Vagina (tissue), 2 donors: Measurements from ENCODE around the gene ZMYND8. TPM values are rescaled to one million over a fixed set of nuclear protein-coding genes. Genes with fewer than 3 reads are reported as not detected.

ENCODE experiments used
- DNase-seq, 2 donors: peaks; one replicate each; pipeline ENCODE4 v3.0.0-alpha.2; 2017; ENCODE audit errors: extremely low spot score in 2 of 2
- H3K27ac ChIP-seq: fragments of 200-600 bp; sonication (generic); one replicate; pipeline ENCODE4 v1.5.1; 2019
- H3K27me3 ChIP-seq: fragments of 200-600 bp; sonication (generic); one replicate; pipeline ENCODE4 v1.5.1; 2019
- H3K36me3 ChIP-seq, 2 donors: fragments of 200-600 bp; sonication (generic); one replicate each; pipeline ENCODE4 v1.5.1; 2017 to 2019
- H3K4me1 ChIP-seq: fragments of 200-600 bp; sonication (generic); one replicate; pipeline ENCODE4 v1.5.1; 2019
- H3K4me3 ChIP-seq, 2 donors: fragments of 200-600 bp; sonication (generic); 1 replicate in 1 of 2; 2 replicates in 1 of 2; pipeline ENCODE4 v1.5.1; 2016 to 2019
- H3K9me3 ChIP-seq: fragments of 200-600 bp; sonication (generic); one replicate; pipeline ENCODE4 v1.5.1; 2019
- CTCF ChIP-seq, 3 experiments: fragments of 450-650 bp in 2 of 3; fragments of 200-600 bp in 1 of 3; sonication (generic) in 1 of 3; IDR thresholded peaks; one replicate each; pipeline ENCODE4 v1.5.1; 2017 to 2019; ENCODE audit warnings: antibody characterized with exemption in 3 of 3, mild to moderate bottlenecking in 2 of 3, moderate library complexity in 2 of 3
- POLR2A ChIP-seq, 2 donors: fragments of 450-650 bp; IDR thresholded peaks; one replicate each; pipeline ENCODE4 v1.6.1; 2017; ENCODE audit warnings: antibody characterized with exemption in 2 of 2, mild to moderate bottlenecking in 2 of 2, moderate library complexity in 2 of 2
- POLR2AphosphoS5 ChIP-seq, 2 donors: sonication (generic); formaldehyde crosslinking; IDR thresholded peaks; one replicate each; pipeline ENCODE4 v1.9.0; 2017; ENCODE audit warnings: antibody characterized with exemption in 2 of 2, mild to moderate bottlenecking in 2 of 2, low read depth in 1 of 2; ENCODE audit not compliant: insufficient read depth in 1 of 2
- intact Hi-C: fragments of 100-400 bp; cut with DNase I; formaldehyde crosslinking; loops from one replicate; pipeline ENCODE4 v1.15.1; 2023
- total RNA-seq: library from RNA; depleted of rRNA; stranded (reverse); fragments of >200 nt; gene quantifications from one replicate; pipeline ENCODE4 v1.2.3, GENCODE V29; 2016

ZMYND8 gene
- total RNA-seq, 1 donor from 2014 or later: 91.1 TPM

DNA sequence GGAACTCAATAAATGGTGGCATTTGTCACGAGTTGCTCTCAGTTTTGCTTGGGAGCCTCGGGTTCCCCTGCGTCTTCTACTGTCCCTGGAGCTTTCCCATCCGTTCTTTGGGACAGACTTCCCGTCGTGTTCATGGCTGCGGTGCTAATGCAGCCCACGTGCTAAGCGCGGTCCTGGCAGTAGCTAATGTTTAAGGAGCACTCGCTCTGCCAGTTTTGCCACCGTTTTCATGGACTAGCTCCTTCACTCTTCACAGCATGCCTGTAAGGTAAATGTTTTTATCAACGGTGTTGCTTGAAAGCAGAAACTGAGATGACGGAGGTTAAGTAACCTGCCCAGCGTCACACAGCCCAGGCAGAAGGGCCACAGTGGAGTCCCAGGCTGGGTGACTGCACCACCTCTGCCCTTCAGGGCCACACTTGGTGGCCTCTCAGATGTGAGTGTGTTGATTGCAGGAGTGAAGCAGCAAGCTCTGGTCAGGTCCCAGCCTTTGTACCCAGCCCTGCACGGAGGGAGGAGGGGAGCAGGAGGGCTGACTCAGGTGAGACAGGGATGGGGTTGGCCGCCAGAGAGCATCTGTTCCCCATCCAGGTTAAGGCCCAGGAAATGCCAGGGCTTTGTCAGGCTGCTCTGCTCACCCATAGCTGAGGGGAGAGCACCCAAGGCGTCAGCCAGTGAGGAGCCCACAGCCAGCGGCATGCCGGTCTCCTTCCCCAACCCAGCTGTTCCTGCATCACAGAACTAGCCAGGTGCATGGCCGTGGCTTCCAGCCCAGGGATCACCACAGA lies 181.8 kb downstream of the ZMYND8 start:
- Histone ChIP-seq H3K4me3 (no peak overlapping the region), H3K27me3 (no peaks in the 10 kb centered on the region), H3K4me1 (no peaks in the 10 kb centered on the region), H3K9me3 (no peaks in the 10 kb centered on the region), H3K36me3 (no peaks in the 10 kb centered on the region), H3K27ac (no peak overlapping the region)
- DNase-seq: no peak
- intact Hi-C loops: no loop called here
- TF ChIP-seq POLR2A (IDR thresholded peaks at IDR 0.05) (no peak), POLR2AphosphoS5 (IDR thresholded peaks at IDR 0.05; ENCODE audit: insufficient read depth in 1 of 2, low read depth in 1 of 2) (no peak), CTCF (IDR thresholded peaks at IDR 0.05) (no peak)

DNA sequence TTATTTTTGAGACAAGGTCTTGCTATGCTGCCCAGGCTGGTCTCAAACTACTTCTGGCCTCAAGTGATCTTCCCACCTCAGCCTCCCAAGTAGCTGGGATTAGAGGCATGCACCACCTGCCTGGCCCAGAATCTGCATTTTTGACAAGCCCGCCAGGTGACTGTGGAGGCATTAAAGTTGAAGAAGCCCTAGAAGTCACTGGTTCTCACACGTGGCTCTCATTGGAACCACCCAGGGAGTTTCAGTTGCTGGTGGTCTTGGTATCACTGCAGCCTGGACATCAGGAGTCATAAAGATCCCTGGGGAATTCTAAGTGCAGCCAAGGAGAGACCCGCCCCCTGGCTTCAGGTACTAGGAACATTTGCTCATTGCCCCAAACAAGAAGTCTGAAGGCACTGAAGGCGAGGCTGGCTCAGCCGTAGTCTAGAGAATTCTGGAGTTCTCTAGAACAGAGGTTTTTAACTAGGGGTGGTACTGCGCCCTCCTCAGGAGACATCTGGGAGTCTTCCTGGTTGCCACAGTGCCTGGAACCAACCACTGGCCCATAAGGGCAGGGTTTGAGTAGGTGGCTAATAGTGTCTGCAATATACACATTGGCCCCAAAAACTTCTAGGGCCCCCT lies 182.8 kb downstream of the ZMYND8 start:
- no peak for DNase-seq
- H3K4me3 ChIP-seq: no peak overlapping the region
- intact Hi-C loops: no loop called here
- no peaks in the 10 kb centered on the region for H3K36me3 ChIP-seq
- H3K4me1 ChIP-seq: no peaks in the 10 kb centered on the region
- H3K27me3 ChIP-seq: no peaks in the 10 kb centered on the region
- TF ChIP-seq POLR2AphosphoS5 (IDR thresholded peaks at IDR 0.05; ENCODE audit: insufficient read depth in 1 of 2, low read depth in 1 of 2): no peak
- no peak for TF ChIP-seq POLR2A (IDR thresholded peaks at IDR 0.05)
- TF ChIP-seq CTCF (IDR thresholded peaks at IDR 0.05): no peak
- H3K27ac ChIP-seq: no peak overlapping the region
- no peaks in the 10 kb centered on the region for H3K9me3 ChIP-seq

DNA sequence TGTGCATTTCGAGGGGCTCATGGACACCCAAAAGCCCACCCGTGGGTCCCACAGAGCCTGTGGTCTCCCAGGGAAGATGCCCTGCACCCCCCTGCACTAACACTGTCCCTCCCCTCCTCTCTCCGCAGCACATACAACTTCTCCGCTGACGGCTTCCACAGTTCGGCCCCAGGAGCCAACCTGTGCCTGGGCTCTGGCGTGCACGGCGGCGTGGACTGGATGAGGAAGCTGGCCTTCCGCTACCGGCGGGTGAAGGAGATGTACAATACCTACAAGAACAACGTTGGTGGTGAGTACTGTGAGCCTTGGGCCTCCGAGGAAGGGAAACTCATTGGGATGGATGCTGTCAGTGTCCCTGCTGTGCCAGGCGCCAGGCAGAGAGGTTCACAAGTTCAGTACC lies 183.9 kb downstream of the ZMYND8 start:
- Histone ChIP-seq H3K27ac (no peak overlapping the region), H3K36me3 (no peaks in the 10 kb centered on the region), H3K4me3 (no peak overlapping the region), H3K27me3 (no peaks in the 10 kb centered on the region), H3K9me3 (no peaks in the 10 kb centered on the region), H3K4me1 (no peaks in the 10 kb centered on the region)
- TF ChIP-seq POLR2A (IDR thresholded peaks at IDR 0.05) (no peak), CTCF (IDR thresholded peaks at IDR 0.05) (no peak), POLR2AphosphoS5 (IDR thresholded peaks at IDR 0.05; ENCODE audit: insufficient read depth in 1 of 2, low read depth in 1 of 2) (no peak)
- intact Hi-C loops: no loop called here
- DNase-seq: no peak

DNA sequence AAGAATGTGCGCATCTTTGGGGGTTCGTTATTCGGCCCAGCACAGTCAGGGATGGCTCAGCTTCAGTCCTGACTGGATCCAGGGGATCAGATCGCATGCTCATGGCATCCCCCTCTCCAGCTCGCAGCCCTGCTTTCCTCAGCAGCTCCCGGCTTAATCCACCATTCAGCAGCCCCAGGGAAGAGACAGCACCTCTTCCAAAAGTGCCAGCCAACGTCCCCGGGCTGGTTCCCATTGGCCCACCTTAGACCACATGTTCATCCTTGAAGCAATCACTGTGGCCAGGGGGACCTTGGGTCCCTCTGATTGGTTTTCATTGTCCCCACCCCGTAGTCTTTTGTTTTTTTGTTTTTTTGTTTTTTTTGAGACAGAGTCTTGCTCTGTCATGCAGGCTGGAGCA lies 188.7 kb downstream of the ZMYND8 start:
- H3K27ac ChIP-seq: no peak overlapping the region
- no peaks in the 10 kb centered on the region for H3K27me3 ChIP-seq
- H3K4me3 ChIP-seq: no peak overlapping the region
- DNase-seq: no peak
- TF ChIP-seq POLR2A (IDR thresholded peaks at IDR 0.05) (no peak), POLR2AphosphoS5 (IDR thresholded peaks at IDR 0.05; ENCODE audit: insufficient read depth in 1 of 2, low read depth in 1 of 2) (no peak), CTCF (IDR thresholded peaks at IDR 0.05) (no peak)
- intact Hi-C loops: no loop called here
- H3K9me3 ChIP-seq: no peaks in the 10 kb centered on the region
- no peaks in the 10 kb centered on the region for H3K4me1 ChIP-seq
- H3K36me3 ChIP-seq: no peaks in the 10 kb centered on the region

- H3K4me3 ChIP-seq: no peak overlapping the region
- H3K4me1 ChIP-seq: no peaks in the 10 kb centered on the region
- no peaks in the 10 kb centered on the region for H3K9me3 ChIP-seq
- H3K27ac ChIP-seq: no peak overlapping the region
- H3K36me3 ChIP-seq: no peaks in the 10 kb centered on the region
- no peaks in the 10 kb centered on the region for H3K27me3 ChIP-seq
- intact Hi-C loops: no loop called here
- no peak for TF ChIP-seq POLR2A (IDR thresholded peaks at IDR 0.05)
- TF ChIP-seq CTCF (IDR thresholded peaks at IDR 0.05): no peak
- no peak for TF ChIP-seq POLR2AphosphoS5 (IDR thresholded peaks at IDR 0.05; ENCODE audit: insufficient read depth in 1 of 2, low read depth in 1 of 2)
- no peak for DNase-seq
Observed at GRCh38 chr20:47165376-47165865, 191.1 kb downstream of the ZMYND8 start.
